ENCODE data around the gene WDR5B. TPM values are rescaled to one million over a fixed set of nuclear protein-coding genes. Genes with fewer than 3 reads are reported as not detected.

The WDR5B gene
- total RNA-seq, 1 experiment from 2014 or later = 3.4 TPM

- BruUV-seq (replicated peaks) = no TSS peak
- peaks cover 0 to 4% of the 10 kb centered on the region in 2 experiments; a peak in 1 of 4 replicates for H3K4me1 ChIP-seq (ENCODE audit: control insufficient read depth in 1 of 2, insufficient read depth in 2 of 2, low read length in 2 of 2)
- no peak for TF ChIP-seq ZFX (IDR thresholded peaks at IDR 0.05)
- no peak for TF ChIP-seq RAD21 (IDR thresholded peaks at IDR 0.05; ENCODE audit: low read depth)
- TF ChIP-seq, protein P1, sequence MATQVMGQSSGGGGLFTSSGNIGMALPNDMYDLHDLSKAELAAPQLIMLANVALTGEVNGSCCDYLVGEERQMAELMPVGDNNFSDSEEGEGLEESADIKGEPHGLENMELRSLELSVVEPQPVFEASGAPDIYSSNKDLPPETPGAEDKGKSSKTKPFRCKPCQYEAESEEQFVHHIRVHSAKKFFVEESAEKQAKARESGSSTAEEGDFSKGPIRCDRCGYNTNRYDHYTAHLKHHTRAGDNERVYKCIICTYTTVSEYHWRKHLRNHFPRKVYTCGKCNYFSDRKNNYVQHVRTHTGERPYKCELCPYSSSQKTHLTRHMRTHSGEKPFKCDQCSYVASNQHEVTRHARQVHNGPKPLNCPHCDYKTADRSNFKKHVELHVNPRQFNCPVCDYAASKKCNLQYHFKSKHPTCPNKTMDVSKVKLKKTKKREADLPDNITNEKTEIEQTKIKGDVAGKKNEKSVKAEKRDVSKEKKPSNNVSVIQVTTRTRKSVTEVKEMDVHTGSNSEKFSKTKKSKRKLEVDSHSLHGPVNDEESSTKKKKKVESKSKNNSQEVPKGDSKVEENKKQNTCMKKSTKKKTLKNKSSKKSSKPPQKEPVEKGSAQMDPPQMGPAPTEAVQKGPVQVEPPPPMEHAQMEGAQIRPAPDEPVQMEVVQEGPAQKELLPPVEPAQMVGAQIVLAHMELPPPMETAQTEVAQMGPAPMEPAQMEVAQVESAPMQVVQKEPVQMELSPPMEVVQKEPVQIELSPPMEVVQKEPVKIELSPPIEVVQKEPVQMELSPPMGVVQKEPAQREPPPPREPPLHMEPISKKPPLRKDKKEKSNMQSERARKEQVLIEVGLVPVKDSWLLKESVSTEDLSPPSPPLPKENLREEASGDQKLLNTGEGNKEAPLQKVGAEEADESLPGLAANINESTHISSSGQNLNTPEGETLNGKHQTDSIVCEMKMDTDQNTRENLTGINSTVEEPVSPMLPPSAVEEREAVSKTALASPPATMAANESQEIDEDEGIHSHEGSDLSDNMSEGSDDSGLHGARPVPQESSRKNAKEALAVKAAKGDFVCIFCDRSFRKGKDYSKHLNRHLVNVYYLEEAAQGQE (IDR thresholded peaks at IDR 0.05; ENCODE audit: low read depth) = no peak
- no peak for TF ChIP-seq SIN3A (IDR thresholded peaks at IDR 0.05; ENCODE audit: low read depth)
- TF ChIP-seq SP1 (IDR thresholded peaks at IDR 0.05; ENCODE audit: low read depth) = no peak
- TF ChIP-seq POLR2A (IDR thresholded peaks at IDR 0.05; ENCODE audit: borderline replicate concordance, extremely low read depth, insufficient read depth, insufficient read length) = no peak
- TF ChIP-seq, protein P2, sequence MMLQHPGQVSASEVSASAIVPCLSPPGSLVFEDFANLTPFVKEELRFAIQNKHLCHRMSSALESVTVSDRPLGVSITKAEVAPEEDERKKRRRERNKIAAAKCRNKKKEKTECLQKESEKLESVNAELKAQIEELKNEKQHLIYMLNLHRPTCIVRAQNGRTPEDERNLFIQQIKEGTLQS (IDR thresholded peaks at IDR 0.05) = no peak
- TF ChIP-seq EGR1 (IDR thresholded peaks at IDR 0.05; ENCODE audit: low read depth) = no peak
- no peak for TF ChIP-seq CTCF (IDR thresholded peaks at IDR 0.05 in 2 of 3, conservative IDR thresholded peaks at IDR 0.05 in 1 of 3; ENCODE audit: borderline replicate concordance in 1 of 3, insufficient read depth in 1 of 3, low read depth in 2 of 3, low read length in 2 of 3)
- TF ChIP-seq ELF1 (IDR thresholded peaks at IDR 0.05; ENCODE audit: borderline replicate concordance, low read depth) = no peak
- TF ChIP-seq ZBTB33 (IDR thresholded peaks at IDR 0.05; ENCODE audit: extremely low read depth, insufficient replicate concordance, low read length) = no peak
- TF ChIP-seq EZH2 (IDR thresholded peaks at IDR 0.05) = no peak
- TF ChIP-seq CBX3 (IDR thresholded peaks at IDR 0.05; ENCODE audit: low read depth) = no peak
- no peak for TF ChIP-seq YY1 (IDR thresholded peaks at IDR 0.05; ENCODE audit: extremely low read depth, insufficient replicate concordance, low read depth, low read length)
- no peak for TF ChIP-seq SRF (IDR thresholded peaks at IDR 0.05; ENCODE audit: low read depth)
- TF ChIP-seq ZNF274 (IDR thresholded peaks at IDR 0.05; ENCODE audit: low read depth, low read length) = no peak
- H3K4me2 ChIP-seq (ENCODE audit: low read length) = no peak overlapping the region
- ATAC-seq (no peak), DNase-seq (ENCODE audit: low read depth, low spot score) (no peak)
- RAD21 ChIA-PET (ENCODE audit: low non-redundant PET in 1 of 2, low total read pairs in 2 of 2, uncharacterized antibody in 2 of 2, unreplicated experiment in 2 of 2) = no interaction called here
- H4K20me1 ChIP-seq (ENCODE audit: insufficient read depth) = no peaks in the 10 kb centered on the region; the same call in 1 of the 2 replicates
- peaks cover 36% of the 10 kb centered on the region for H3K79me2 ChIP-seq (ENCODE audit: insufficient read depth, low read length)
- intact Hi-C loops (cut with micrococcal nuclease) = loop anchor here (5.0 kb wide), 1 partner anchor 861 kb away; no protein-coding TSS in a partner anchor
- H3K27ac ChIP-seq (ENCODE audit: low read depth, low read length) = no peak overlapping the region
- H3K9me3 ChIP-seq (ENCODE audit: control insufficient read depth in 1 of 2, insufficient read depth in 1 of 2, low read depth in 1 of 2, low read length in 2 of 2) = no peaks in the 10 kb centered on the region
- no peak overlapping the region for H2AFZ ChIP-seq (ENCODE audit: low read depth, low read length, poor library complexity, severe bottlenecking)
- H3K9ac ChIP-seq (ENCODE audit: low read length) = no peak overlapping the region
- H3K36me3 ChIP-seq (ENCODE audit: control insufficient read depth in 1 of 2, insufficient read depth in 2 of 2, low read length in 2 of 2) = peaks cover 0 to 12% of the 10 kb centered on the region in 2 experiments; a peak in 3 of 4 replicates
- CTCF ChIA-PET = no interaction called here
- no peak overlapping the region for H3K4me3 ChIP-seq (replicated peaks in 1 of 2; ENCODE audit: low read depth in 1 of 2, low read length in 2 of 2)
- POLR2A ChIA-PET = no interaction called here
- no peaks in the 10 kb centered on the region for H3K27me3 ChIP-seq (ENCODE audit: insufficient read depth, low read length)
- no peaks in the 10 kb centered on the region for H3K9me2 ChIP-seq (ENCODE audit: insufficient read depth)
Measured at GRCh38 chr3:122396511-122396910, 19.4 kb downstream of the WDR5B start.
